Forelimb muscle (tissue), 1 donor: ENCODE results near the gene KCNN2. TPM values are rescaled to one million over a fixed set of nuclear protein-coding genes. Genes with fewer than 3 reads are reported as not detected.

Experiments used
- DNase-seq: peaks from one replicate; pipeline ENCODE4 v3.0.0-alpha.2; 2013; ENCODE audit warnings: low read depth
- polyA plus RNA-seq: library from polyadenylated mRNA; unstranded; fragments of 120-200 nt; gene quantifications from one replicate; pipeline ENCODE4 v1.2.1, GENCODE V29; 2013; ENCODE audit not compliant: insufficient read length

KCNN2 gene
- polyA plus RNA-seq, 1 donor, result 8.2 TPM

GRCh38 chr5:114544561-114544960 lies 182.7 kb downstream of the KCNN2 start:
- no peak for DNase-seq
